ENCODE data around the gene EIF2D. TPM values are rescaled to one million over a fixed set of nuclear protein-coding genes. Genes with fewer than 3 reads are reported as not detected.

The EIF2D gene
- total and polyA plus RNA-seq, 9 of the 15 experiments (the other 6 are each of a cell fraction or from before 2014, with no cell fraction given): 81.1 to 138 (median 93.9) TPM

DNA sequence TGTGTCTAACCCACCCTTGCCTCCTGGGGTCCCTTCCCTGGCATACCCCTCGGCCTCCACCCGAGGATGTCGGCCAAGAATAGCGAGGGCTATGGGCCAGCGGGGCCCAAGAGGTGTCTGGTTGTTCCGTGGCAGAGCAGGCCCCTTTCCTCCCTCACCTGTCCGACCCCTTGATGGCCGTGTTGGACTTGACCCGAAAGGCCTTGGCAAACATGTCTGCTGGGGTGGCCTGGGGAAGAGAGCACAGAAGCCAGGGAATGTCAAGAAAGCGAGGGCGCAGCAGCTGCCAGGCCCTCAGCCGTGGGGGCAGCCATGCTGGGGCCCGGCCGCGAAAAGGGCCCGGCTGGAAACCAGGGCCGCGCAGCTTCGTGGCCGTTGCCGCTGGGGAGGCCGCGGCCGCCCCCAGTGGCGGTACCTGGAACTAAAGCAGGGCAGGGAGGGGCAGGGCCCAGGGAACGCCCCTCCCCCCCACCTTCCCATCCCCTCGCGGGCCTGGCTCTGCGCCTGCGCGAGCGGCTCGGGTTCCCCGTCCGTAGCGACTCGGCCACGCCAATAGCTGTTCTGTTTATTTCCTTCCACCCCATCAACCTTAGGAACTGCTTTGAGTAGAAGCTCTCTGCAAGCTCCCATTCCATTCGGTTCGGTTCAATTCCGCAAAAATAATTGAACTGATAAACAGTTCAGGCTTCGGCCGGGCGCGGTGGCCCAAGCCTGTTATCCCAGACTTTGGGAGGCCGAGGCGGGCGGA, at the start of gene EIF2D (continued):
- TF ChIP-seq, protein P1, sequence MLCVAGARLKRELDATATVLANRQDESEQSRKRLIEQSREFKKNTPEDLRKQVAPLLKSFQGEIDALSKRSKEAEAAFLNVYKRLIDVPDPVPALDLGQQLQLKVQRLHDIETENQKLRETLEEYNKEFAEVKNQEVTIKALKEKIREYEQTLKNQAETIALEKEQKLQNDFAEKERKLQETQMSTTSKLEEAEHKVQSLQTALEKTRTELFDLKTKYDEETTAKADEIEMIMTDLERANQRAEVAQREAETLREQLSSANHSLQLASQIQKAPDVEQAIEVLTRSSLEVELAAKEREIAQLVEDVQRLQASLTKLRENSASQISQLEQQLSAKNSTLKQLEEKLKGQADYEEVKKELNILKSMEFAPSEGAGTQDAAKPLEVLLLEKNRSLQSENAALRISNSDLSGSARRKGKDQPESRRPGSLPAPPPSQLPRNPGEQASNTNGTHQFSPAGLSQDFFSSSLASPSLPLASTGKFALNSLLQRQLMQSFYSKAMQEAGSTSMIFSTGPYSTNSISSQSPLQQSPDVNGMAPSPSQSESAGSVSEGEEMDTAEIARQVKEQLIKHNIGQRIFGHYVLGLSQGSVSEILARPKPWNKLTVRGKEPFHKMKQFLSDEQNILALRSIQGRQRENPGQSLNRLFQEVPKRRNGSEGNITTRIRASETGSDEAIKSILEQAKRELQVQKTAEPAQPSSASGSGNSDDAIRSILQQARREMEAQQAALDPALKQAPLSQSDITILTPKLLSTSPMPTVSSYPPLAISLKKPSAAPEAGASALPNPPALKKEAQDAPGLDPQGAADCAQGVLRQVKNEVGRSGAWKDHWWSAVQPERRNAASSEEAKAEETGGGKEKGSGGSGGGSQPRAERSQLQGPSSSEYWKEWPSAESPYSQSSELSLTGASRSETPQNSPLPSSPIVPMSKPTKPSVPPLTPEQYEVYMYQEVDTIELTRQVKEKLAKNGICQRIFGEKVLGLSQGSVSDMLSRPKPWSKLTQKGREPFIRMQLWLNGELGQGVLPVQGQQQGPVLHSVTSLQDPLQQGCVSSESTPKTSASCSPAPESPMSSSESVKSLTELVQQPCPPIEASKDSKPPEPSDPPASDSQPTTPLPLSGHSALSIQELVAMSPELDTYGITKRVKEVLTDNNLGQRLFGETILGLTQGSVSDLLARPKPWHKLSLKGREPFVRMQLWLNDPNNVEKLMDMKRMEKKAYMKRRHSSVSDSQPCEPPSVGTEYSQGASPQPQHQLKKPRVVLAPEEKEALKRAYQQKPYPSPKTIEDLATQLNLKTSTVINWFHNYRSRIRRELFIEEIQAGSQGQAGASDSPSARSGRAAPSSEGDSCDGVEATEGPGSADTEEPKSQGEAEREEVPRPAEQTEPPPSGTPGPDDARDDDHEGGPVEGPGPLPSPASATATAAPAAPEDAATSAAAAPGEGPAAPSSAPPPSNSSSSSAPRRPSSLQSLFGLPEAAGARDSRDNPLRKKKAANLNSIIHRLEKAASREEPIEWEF (CRISPR knock-in tag; IDR thresholded peaks at IDR 0.05): peak; percentile 28; the same call in 1 of the 2 replicates
- TF ChIP-seq U2AF2 (optimal IDR thresholded peaks at IDR 0.05; ENCODE audit: low read depth, low read length) (no peak), ZNF79 (CRISPR knock-in tag; IDR thresholded peaks at IDR 0.05; ENCODE audit: low read depth) (0 out of 2 replicates have a peak, but pooled peaks have one; percentile 4), CBFB (CRISPR knock-in tag; IDR thresholded peaks at IDR 0.05) (peak; percentile 91; the same call in 1 of the 2 replicates), MTA1 (IDR thresholded peaks at IDR 0.05; ENCODE audit: borderline replicate concordance) (0 out of 2 replicates have a peak, but pooled peaks have one; percentile 51), FOXA3 (CRISPR knock-in tag; conservative IDR thresholded peaks at IDR 0.05 in 1 of 2, IDR thresholded peaks at IDR 0.05 in 1 of 2) (no peak; a peak in 2 of 4 replicates), ZNF146 (CRISPR knock-in tag; IDR thresholded peaks at IDR 0.05; ENCODE audit: unreplicated experiment) (no peak), TBL1XR1 (IDR thresholded peaks at IDR 0.05; ENCODE audit: low read length in 2 of 2) (peak; percentile 77 to 88; a peak in 2 of 4 replicates), POLR2G (IDR thresholded peaks at IDR 0.05; ENCODE audit: low read depth, low read length) (peak; percentile 100), KDM5B (IDR thresholded peaks at IDR 0.05; ENCODE audit: insufficient replicate concordance, low read depth, low read length) (peak; percentile 99)
- TF ChIP-seq, protein P2, sequence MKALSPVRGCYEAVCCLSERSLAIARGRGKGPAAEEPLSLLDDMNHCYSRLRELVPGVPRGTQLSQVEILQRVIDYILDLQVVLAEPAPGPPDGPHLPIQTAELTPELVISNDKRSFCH (CRISPR knock-in tag; IDR thresholded peaks at IDR 0.05): no peak
- TF ChIP-seq, protein P2 (tag; IDR thresholded peaks at IDR 0.05): peak; percentile 97
- TF ChIP-seq, protein P3, sequence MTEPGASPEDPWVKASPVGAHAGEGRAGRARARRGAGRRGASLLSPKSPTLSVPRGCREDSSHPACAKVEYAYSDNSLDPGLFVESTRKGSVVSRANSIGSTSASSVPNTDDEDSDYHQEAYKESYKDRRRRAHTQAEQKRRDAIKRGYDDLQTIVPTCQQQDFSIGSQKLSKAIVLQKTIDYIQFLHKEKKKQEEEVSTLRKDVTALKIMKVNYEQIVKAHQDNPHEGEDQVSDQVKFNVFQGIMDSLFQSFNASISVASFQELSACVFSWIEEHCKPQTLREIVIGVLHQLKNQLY (CRISPR knock-in tag; conservative IDR thresholded peaks at IDR 0.05): peak; percentile 6 to 53; a peak in 2 of 4 replicates
- TF ChIP-seq, protein P4, sequence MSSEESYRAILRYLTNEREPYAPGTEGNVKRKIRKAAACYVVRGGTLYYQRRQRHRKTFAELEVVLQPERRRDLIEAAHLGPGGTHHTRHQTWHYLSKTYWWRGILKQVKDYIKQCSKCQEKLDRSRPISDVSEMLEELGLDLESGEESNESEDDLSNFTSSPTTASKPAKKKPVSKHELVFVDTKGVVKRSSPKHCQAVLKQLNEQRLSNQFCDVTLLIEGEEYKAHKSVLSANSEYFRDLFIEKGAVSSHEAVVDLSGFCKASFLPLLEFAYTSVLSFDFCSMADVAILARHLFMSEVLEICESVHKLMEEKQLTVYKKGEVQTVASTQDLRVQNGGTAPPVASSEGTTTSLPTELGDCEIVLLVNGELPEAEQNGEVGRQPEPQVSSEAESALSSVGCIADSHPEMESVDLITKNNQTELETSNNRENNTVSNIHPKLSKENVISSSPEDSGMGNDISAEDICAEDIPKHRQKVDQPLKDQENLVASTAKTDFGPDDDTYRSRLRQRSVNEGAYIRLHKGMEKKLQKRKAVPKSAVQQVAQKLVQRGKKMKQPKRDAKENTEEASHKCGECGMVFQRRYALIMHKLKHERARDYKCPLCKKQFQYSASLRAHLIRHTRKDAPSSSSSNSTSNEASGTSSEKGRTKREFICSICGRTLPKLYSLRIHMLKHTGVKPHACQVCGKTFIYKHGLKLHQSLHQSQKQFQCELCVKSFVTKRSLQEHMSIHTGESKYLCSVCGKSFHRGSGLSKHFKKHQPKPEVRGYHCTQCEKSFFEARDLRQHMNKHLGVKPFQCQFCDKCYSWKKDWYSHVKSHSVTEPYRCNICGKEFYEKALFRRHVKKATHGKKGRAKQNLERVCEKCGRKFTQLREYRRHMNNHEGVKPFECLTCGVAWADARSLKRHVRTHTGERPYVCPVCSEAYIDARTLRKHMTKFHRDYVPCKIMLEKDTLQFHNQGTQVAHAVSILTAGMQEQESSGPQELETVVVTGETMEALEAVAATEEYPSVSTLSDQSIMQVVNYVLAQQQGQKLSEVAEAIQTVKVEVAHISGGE (CRISPR knock-in tag; IDR thresholded peaks at IDR 0.05): peak; percentile 98 to 100 (median 100)
